ENCODE results near the gene ADORA1. TPM values are rescaled to one million over a fixed set of nuclear protein-coding genes. Genes with fewer than 3 reads are reported as not detected.

ADORA1 gene
- total and polyA plus RNA-seq, 10 of the 15 experiments (the other 5 are each of a cell fraction or from before 2014, with no cell fraction given), result not detected

DNA sequence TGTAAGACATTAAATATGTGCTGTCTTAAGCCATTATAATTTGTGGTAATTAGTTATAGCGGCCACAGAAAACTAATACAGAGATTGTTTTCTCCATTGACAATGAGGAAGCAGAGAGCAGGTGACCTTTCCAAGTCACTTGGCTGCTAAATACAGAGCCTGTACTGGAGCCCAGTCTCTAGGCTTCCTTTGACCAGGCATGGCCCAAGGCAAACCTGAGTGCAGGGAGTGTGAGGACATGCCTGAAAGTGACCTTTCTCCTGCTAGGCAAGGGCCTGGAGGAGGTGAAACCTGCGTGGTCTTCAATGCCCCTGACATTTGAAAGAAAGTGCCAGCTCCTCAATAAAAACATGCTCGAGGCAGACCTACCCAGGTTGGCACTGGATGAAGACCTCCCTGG, 71.5 kb downstream of the ADORA1 start:
- H3K9me3 ChIP-seq (replicated peaks; ENCODE audit: control insufficient read depth, insufficient read depth, low read length), result no peaks in the 10 kb centered on the region
- peaks cover 0 to 5% of the 10 kb centered on the region in 2 experiments; a peak in 2 of 4 replicates for H3K27me3 ChIP-seq (replicated peaks in 1 of 2; ENCODE audit: control insufficient read depth in 2 of 2, insufficient read depth in 2 of 2, low read length in 1 of 2)
- H3K9ac ChIP-seq (ENCODE audit: control insufficient read depth, insufficient read depth, low read length), result no peak overlapping the region
- RAD21 ChIA-PET (ENCODE audit: unreplicated experiment), result no interaction called here
- no peaks in the 10 kb centered on the region for H3K79me2 ChIP-seq (ENCODE audit: control insufficient read depth, insufficient read depth, low read length)
- no peaks in the 10 kb centered on the region for H3K4me1 ChIP-seq (ENCODE audit: control insufficient read depth, insufficient read depth, low read length)
- no peaks in the 10 kb centered on the region for H3K36me3 ChIP-seq (ENCODE audit: control insufficient read depth in 2 of 2, insufficient read depth in 2 of 2, low read length in 1 of 2)
- BruUV-seq (replicated peaks), result no TSS peak
- SMC1A ChIA-PET (ENCODE audit: uncharacterized antibody, unreplicated experiment), result interaction anchor here (1.1 kb wide), 1 partner anchor 19 kb away, joined by 3 read pairs; no protein-coding TSS in a partner anchor
- POLR2A ChIA-PET, result no interaction called here
- no peaks in the 10 kb centered on the region; the same call in 1 of the 2 replicates for H4K20me1 ChIP-seq (ENCODE audit: control insufficient read depth, insufficient read depth)
- in situ Hi-C loops (cut with MboI) (no loop called here), intact Hi-C loops (cut with micrococcal nuclease; ENCODE audit: unreplicated experiment) (no loop called here)
- WGBS (ENCODE audit: insufficient coverage, insufficient replicate concordance, low lambda C conversion rate, missing lambda C conversion rate), result 29% methylated on average over 3 of the region's 3 CpGs
- ATAC-seq (no peak), DNase-seq (ENCODE audit: low read depth, low spot score) (no peak), FAIRE-seq (no peak)
- no peak overlapping the region for H3K4me3 ChIP-seq
- H3K4me2 ChIP-seq (ENCODE audit: control insufficient read depth, insufficient read depth), result no peak overlapping the region
- no peak overlapping the region for H3K27ac ChIP-seq (ENCODE audit: control insufficient read depth, insufficient read depth)
- CTCF ChIA-PET, result interaction anchor here (1.0 to 1.9 kb wide), 3 partner anchors 17 to 205 kb away, joined by 3 to 13 read pairs (median 4); no protein-coding TSS in a partner anchor
- no peak overlapping the region for H2AFZ ChIP-seq (ENCODE audit: control insufficient read depth, low read depth, low read length)
- TF ChIP-seq KDM1A (IDR thresholded peaks at IDR 0.05; ENCODE audit: borderline replicate concordance), result no peak
- TF ChIP-seq, protein P1, sequence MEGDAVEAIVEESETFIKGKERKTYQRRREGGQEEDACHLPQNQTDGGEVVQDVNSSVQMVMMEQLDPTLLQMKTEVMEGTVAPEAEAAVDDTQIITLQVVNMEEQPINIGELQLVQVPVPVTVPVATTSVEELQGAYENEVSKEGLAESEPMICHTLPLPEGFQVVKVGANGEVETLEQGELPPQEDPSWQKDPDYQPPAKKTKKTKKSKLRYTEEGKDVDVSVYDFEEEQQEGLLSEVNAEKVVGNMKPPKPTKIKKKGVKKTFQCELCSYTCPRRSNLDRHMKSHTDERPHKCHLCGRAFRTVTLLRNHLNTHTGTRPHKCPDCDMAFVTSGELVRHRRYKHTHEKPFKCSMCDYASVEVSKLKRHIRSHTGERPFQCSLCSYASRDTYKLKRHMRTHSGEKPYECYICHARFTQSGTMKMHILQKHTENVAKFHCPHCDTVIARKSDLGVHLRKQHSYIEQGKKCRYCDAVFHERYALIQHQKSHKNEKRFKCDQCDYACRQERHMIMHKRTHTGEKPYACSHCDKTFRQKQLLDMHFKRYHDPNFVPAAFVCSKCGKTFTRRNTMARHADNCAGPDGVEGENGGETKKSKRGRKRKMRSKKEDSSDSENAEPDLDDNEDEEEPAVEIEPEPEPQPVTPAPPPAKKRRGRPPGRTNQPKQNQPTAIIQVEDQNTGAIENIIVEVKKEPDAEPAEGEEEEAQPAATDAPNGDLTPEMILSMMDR (IDR thresholded peaks at IDR 0.05 in 2 of 3, conservative IDR thresholded peaks at IDR 0.05 in 1 of 3; ENCODE audit: control insufficient read depth in 2 of 3, extremely low read depth in 1 of 3, insufficient read depth in 1 of 3, low read depth in 3 of 3, low read length in 3 of 3), result no peak
- TF ChIP-seq, protein P2, sequence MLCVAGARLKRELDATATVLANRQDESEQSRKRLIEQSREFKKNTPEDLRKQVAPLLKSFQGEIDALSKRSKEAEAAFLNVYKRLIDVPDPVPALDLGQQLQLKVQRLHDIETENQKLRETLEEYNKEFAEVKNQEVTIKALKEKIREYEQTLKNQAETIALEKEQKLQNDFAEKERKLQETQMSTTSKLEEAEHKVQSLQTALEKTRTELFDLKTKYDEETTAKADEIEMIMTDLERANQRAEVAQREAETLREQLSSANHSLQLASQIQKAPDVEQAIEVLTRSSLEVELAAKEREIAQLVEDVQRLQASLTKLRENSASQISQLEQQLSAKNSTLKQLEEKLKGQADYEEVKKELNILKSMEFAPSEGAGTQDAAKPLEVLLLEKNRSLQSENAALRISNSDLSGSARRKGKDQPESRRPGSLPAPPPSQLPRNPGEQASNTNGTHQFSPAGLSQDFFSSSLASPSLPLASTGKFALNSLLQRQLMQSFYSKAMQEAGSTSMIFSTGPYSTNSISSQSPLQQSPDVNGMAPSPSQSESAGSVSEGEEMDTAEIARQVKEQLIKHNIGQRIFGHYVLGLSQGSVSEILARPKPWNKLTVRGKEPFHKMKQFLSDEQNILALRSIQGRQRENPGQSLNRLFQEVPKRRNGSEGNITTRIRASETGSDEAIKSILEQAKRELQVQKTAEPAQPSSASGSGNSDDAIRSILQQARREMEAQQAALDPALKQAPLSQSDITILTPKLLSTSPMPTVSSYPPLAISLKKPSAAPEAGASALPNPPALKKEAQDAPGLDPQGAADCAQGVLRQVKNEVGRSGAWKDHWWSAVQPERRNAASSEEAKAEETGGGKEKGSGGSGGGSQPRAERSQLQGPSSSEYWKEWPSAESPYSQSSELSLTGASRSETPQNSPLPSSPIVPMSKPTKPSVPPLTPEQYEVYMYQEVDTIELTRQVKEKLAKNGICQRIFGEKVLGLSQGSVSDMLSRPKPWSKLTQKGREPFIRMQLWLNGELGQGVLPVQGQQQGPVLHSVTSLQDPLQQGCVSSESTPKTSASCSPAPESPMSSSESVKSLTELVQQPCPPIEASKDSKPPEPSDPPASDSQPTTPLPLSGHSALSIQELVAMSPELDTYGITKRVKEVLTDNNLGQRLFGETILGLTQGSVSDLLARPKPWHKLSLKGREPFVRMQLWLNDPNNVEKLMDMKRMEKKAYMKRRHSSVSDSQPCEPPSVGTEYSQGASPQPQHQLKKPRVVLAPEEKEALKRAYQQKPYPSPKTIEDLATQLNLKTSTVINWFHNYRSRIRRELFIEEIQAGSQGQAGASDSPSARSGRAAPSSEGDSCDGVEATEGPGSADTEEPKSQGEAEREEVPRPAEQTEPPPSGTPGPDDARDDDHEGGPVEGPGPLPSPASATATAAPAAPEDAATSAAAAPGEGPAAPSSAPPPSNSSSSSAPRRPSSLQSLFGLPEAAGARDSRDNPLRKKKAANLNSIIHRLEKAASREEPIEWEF (IDR thresholded peaks at IDR 0.05; ENCODE audit: insufficient replicate concordance, low read depth, low read length), result no peak
- TF ChIP-seq, protein P3, sequence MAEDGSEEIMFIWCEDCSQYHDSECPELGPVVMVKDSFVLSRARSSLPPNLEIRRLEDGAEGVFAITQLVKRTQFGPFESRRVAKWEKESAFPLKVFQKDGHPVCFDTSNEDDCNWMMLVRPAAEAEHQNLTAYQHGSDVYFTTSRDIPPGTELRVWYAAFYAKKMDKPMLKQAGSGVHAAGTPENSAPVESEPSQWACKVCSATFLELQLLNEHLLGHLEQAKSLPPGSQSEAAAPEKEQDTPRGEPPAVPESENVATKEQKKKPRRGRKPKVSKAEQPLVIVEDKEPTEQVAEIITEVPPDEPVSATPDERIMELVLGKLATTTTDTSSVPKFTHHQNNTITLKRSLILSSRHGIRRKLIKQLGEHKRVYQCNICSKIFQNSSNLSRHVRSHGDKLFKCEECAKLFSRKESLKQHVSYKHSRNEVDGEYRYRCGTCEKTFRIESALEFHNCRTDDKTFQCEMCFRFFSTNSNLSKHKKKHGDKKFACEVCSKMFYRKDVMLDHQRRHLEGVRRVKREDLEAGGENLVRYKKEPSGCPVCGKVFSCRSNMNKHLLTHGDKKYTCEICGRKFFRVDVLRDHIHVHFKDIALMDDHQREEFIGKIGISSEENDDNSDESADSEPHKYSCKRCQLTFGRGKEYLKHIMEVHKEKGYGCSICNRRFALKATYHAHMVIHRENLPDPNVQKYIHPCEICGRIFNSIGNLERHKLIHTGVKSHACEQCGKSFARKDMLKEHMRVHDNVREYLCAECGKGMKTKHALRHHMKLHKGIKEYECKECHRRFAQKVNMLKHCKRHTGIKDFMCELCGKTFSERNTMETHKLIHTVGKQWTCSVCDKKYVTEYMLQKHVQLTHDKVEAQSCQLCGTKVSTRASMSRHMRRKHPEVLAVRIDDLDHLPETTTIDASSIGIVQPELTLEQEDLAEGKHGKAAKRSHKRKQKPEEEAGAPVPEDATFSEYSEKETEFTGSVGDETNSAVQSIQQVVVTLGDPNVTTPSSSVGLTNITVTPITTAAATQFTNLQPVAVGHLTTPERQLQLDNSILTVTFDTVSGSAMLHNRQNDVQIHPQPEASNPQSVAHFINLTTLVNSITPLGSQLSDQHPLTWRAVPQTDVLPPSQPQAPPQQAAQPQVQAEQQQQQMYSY (CRISPR knock-in tag; IDR thresholded peaks at IDR 0.05), result no peak
- no peak for TF ChIP-seq NFXL1 (IDR thresholded peaks at IDR 0.05; ENCODE audit: borderline replicate concordance)
- no peak for TF ChIP-seq RELA (IDR thresholded peaks at IDR 0.05; ENCODE audit: borderline replicate concordance, partially characterized antibody)
- no peak for TF ChIP-seq TCF3 (IDR thresholded peaks at IDR 0.05; ENCODE audit: borderline replicate concordance, insufficient read depth, low read depth, low read length)
- no peak for TF ChIP-seq SIN3A (IDR thresholded peaks at IDR 0.05; ENCODE audit: low read depth, low read length)
- no peak for TF ChIP-seq TBL1XR1 (IDR thresholded peaks at IDR 0.05; ENCODE audit: low read depth, low read length)
- TF ChIP-seq, protein P4, sequence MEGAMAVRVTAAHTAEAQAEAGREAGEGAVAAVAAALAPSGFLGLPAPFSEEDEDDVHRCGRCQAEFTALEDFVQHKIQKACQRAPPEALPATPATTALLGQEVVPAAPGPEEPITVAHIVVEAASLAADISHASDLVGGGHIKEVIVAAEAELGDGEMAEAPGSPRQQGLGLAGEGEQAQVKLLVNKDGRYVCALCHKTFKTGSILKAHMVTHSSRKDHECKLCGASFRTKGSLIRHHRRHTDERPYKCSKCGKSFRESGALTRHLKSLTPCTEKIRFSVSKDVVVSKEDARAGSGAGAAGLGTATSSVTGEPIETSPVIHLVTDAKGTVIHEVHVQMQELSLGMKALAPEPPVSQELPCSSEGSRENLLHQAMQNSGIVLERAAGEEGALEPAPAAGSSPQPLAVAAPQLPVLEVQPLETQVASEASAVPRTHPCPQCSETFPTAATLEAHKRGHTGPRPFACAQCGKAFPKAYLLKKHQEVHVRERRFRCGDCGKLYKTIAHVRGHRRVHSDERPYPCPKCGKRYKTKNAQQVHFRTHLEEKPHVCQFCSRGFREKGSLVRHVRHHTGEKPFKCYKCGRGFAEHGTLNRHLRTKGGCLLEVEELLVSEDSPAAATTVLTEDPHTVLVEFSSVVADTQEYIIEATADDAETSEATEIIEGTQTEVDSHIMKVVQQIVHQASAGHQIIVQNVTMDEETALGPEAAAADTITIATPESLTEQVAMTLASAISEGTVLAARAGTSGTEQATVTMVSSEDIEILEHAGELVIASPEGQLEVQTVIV (IDR thresholded peaks at IDR 0.05; ENCODE audit: borderline replicate concordance, partially characterized antibody), result no peak

Data from GM12878 (cell line).